MM.1S (cell line): Measurements from ENCODE around the gene SPACA9.

ENCODE experiments used
- DNase-seq: peaks from one replicate; pipeline ENCODE4 v3.0.0-alpha.2; 2015
- H2AFZ ChIP-seq: fragments of 300-600 bp; sonication (generic); 2 replicates; pipeline ENCODE4 v1.6.0; 2016; ENCODE audit warnings: antibody characterized with exemption, low read length
- H3F3A ChIP-seq: fragments of 300-600 bp; sonication (generic); 2 replicates; pipeline ENCODE4 v1.6.1; 2016; ENCODE audit warnings: mild to moderate bottlenecking, antibody characterized with exemption, low read length, moderate library complexity, mixed read lengths; ENCODE audit not compliant: insufficient read depth
- H3K27ac ChIP-seq: fragments of 300-600 bp; sonication (generic); 2 replicates; pipeline ENCODE4 v1.5.1; 2016; ENCODE audit warnings: mild to moderate bottlenecking, low read length
- H3K27me3 ChIP-seq: fragments of 300-600 bp; sonication (generic); replicated peaks from 2 replicates; pipeline ENCODE4 v1.6.0; 2016; ENCODE audit warnings: low read length; ENCODE audit not compliant: insufficient read depth
- H3K36me3 ChIP-seq: fragments of 300-600 bp; sonication (generic); replicated peaks from 2 replicates; pipeline ENCODE4 v1.6.1; 2016; ENCODE audit warnings: mild to moderate bottlenecking, low read length, mixed read lengths; ENCODE audit not compliant: insufficient read depth
- H3K4me1 ChIP-seq: fragments of 300-600 bp; sonication (generic); 2 replicates; pipeline ENCODE4 v1.6.1; 2016; ENCODE audit warnings: low read length, mixed read lengths
- H3K4me2 ChIP-seq: fragments of 300-600 bp; sonication (generic); 2 replicates; pipeline ENCODE4 v1.6.0; 2016; ENCODE audit warnings: low read depth, low read length
- H3K4me3 ChIP-seq: fragments of 300-600 bp; sonication (generic); 2 replicates; pipeline ENCODE4 v1.5.1; 2016; ENCODE audit warnings: low read length, mixed read lengths
- H3K79me2 ChIP-seq: fragments of 300-600 bp; sonication (generic); 2 replicates; pipeline ENCODE4 v1.6.1; 2016; ENCODE audit warnings: mixed run types, low read length, mixed read lengths
- H3K9ac ChIP-seq: fragments of 300-600 bp; sonication (generic); 2 replicates; pipeline ENCODE4 v1.6.1; 2016; ENCODE audit warnings: low read length, mixed read lengths
- H3K9me2 ChIP-seq: fragments of 300-600 bp; sonication (generic); replicated peaks from 2 replicates; pipeline ENCODE4 v1.6.1; 2016; ENCODE audit warnings: mild to moderate bottlenecking, low read length, mixed read lengths; ENCODE audit not compliant: insufficient read depth
- H3K9me3 ChIP-seq: fragments of 300-600 bp; sonication (generic); replicated peaks from 2 replicates; pipeline ENCODE4 v1.6.1; 2016; ENCODE audit warnings: mild to moderate bottlenecking, low read length, mixed read lengths; ENCODE audit not compliant: insufficient read depth
- H4K20me1 ChIP-seq: fragments of 300-600 bp; sonication (generic); 2 replicates; pipeline ENCODE4 v1.6.1; 2016; ENCODE audit warnings: mild to moderate bottlenecking, low read length, moderate library complexity, mixed read lengths; ENCODE audit not compliant: insufficient read depth
- EZH2 ChIP-seq: fragments of 300-600 bp; sonication (generic); optimal IDR thresholded peaks from 2 replicates; pipeline ENCODE3; 2017; ENCODE audit warnings: low read depth, mild to moderate bottlenecking, antibody characterized with exemption, low read length, mixed read lengths
- EZH2phosphoT487 ChIP-seq: fragments of 300-600 bp; sonication (generic); IDR thresholded peaks from 2 replicates; pipeline ENCODE4 v1.6.1; 2018; ENCODE audit warnings: antibody characterized with exemption, low read length
- TF ChIP-seq, protein P1 (sequence below): fragments of 300-600 bp; sonication (generic); IDR thresholded peaks from 2 replicates; pipeline ENCODE4 v1.5.1; 2016; ENCODE audit warnings: antibody characterized with exemption, low read length, mixed read lengths

The SPACA9 gene

DNA sequence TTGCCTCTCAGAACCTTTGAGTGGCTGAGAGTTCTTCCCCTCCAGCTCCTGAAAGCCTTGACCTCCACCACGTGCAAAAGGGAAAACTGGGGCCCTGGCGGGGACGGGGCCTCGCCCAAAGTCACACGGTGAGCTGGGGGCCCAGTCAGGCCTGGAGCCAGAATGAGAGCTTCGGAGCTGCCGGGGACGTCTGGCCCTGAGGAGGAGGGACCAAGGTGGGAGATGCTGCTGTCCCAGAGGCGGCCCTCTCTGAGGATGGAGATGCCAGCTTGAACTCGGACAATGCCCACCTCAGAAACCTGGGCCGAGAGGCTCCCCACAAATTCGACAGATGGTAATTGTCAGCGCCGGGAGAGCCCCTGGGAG is 1.3 kb upstream of the SPACA9 start:
- TF ChIP-seq EZH2: no peak
- TF ChIP-seq, protein P1, sequence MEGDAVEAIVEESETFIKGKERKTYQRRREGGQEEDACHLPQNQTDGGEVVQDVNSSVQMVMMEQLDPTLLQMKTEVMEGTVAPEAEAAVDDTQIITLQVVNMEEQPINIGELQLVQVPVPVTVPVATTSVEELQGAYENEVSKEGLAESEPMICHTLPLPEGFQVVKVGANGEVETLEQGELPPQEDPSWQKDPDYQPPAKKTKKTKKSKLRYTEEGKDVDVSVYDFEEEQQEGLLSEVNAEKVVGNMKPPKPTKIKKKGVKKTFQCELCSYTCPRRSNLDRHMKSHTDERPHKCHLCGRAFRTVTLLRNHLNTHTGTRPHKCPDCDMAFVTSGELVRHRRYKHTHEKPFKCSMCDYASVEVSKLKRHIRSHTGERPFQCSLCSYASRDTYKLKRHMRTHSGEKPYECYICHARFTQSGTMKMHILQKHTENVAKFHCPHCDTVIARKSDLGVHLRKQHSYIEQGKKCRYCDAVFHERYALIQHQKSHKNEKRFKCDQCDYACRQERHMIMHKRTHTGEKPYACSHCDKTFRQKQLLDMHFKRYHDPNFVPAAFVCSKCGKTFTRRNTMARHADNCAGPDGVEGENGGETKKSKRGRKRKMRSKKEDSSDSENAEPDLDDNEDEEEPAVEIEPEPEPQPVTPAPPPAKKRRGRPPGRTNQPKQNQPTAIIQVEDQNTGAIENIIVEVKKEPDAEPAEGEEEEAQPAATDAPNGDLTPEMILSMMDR: no peak
- TF ChIP-seq EZH2phosphoT487: no peak
- H3K4me2 ChIP-seq: peak overlapping the region; percentile 97; the same call in 1 of the 2 replicates
- no peak overlapping the region for H3K27ac ChIP-seq
- peak overlapping the region; percentile 100 for H2AFZ ChIP-seq
- 0 out of 2 replicates have a peak, but pooled peaks cover 6% of the 10 kb centered on the region for H3K4me1 ChIP-seq
- H3F3A ChIP-seq: no peaks in the 10 kb centered on the region
- H3K36me3 ChIP-seq: no peaks in the 10 kb centered on the region
- no peaks in the 10 kb centered on the region for H4K20me1 ChIP-seq
- peaks cover 51% of the 10 kb centered on the region for H3K27me3 ChIP-seq
- peak overlapping the region; percentile 99 for H3K4me3 ChIP-seq
- no peaks in the 10 kb centered on the region for H3K9me2 ChIP-seq
- H3K9me3 ChIP-seq: no peaks in the 10 kb centered on the region
- no peaks in the 10 kb centered on the region for H3K79me2 ChIP-seq
- no peak overlapping the region; the same call in 1 of the 2 replicates for H3K9ac ChIP-seq
- no peak for DNase-seq

DNA sequence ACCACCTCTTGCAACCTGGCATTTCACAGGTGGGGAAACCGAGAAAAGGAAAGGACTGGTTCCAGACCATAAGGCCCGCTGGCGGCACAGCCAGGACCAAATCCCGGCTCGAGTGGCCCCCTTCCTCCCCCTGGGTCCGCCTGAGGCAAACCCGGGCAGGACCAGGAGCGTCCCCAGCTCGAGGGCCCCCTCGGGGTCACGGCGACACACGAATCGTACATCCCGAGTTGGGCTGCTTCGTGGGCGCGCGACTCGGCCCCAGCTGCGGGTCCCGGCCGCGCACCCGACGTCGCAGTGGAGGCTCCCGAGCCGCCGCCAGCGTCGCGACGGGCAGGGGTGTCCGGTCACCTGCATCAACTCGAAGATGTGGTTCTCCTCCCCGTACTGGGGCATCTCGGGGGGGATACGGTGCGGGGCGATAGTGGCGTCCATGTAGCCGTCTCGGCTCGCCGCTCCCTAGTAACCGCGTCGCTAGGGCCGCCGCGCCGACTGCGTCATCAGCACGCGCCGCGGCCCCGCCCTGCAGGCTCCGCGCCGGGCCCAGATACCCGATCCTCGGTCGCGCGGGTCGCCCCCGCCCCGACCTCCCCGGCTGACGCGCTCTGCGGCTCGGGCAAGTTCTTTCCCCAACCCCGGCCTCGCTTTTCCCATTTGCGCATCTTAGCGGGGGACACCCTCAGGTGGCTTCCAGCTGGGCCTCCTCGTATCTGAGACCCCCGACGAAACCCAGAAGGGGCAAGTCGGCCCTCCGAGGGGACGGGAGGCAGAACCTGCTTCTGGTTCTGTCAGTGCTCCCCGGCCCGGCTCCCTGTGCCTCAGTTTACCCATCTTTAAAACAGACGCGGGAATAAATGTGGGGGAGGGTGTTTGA is 639 bp upstream of the SPACA9 start, which contains the start of gene AK8:
Gene AK8 (minus strand): TSS at position 461 of the 871 bp plus-strand sequence. CDS start 29 bp downstream, at position 432.
- Histone ChIP-seq H3K27ac (no peak within 1 kb of the TSS), H3K9me3 (no peaks in the 10 kb centered on the region), H2AFZ (peak within 1 kb of the TSS; percentile 100), H3K4me3 (peak within 1 kb of the TSS; percentile 99), H3K36me3 (no peaks in the 10 kb centered on the region), H3K79me2 (no peaks in the 10 kb centered on the region), H3K9ac (peak within 1 kb of the TSS; percentile 88), H3F3A (no peaks in the 10 kb centered on the region), H3K9me2 (no peaks in the 10 kb centered on the region), H3K27me3 (peaks cover 47% of the 10 kb centered on the region), H3K4me1 (0 out of 2 replicates have a peak, but pooled peaks cover 5% of the 10 kb centered on the region), H4K20me1 (no peaks in the 10 kb centered on the region), H3K4me2 (peak within 1 kb of the TSS; percentile 97)
- peak; percentile 68 for DNase-seq
- TF ChIP-seq, protein P1: no peak
- TF ChIP-seq EZH2 (no peak), EZH2phosphoT487 (no peak)

DNA sequence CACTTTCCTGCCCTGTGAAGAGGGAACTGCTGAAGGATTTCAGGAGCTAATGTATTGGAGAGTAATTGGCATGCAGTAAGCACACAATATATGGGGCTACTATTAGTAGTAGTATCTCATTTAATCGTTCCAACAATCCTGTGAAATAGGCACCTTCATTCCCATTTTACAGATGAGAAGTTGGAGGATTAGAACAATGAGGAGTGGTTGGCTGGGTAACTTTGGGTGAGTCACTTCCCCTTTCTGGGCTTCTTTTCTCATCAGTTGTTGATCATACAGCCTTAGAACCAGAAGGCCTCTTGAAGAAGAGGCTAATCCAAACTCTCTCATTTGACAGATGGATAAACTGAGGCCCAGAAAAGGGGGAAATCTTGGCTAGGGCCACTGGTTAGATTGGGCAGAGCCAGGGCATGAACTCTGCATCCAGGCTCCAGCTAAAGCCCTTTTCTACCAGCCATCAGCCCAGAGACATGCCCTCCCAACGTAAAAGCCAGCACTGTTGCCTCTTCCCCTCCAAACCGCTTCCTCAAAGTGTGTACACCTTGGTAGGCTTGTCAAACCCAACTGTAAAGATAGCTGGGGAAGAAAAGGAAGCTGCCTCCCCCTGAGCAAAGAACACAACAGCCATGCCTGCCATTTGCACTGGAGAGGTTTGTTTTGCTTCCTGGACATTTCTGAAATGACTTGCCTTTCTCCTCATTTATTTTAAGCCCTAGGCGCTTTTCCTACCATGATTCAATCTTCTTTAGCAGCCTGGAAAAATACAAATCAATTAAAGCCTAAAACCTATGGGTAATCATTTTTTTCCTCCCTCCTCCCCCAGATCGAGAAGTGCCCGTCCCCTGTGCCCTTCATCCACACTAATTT is 992 bp downstream of the SPACA9 start:
- H3K9me2 ChIP-seq: no peaks in the 10 kb centered on the region
- DNase-seq: no peak
- H3K4me3 ChIP-seq: no peak overlapping the region
- H2AFZ ChIP-seq: no peak overlapping the region
- no peaks in the 10 kb centered on the region for H3K36me3 ChIP-seq
- no peaks in the 10 kb centered on the region for H3K79me2 ChIP-seq
- H3K9me3 ChIP-seq: no peaks in the 10 kb centered on the region
- H3K27me3 ChIP-seq: peaks cover 31% of the 10 kb centered on the region
- TF ChIP-seq, protein P1: no peak
- no peak for TF ChIP-seq EZH2phosphoT487
- no peak overlapping the region for H3K4me2 ChIP-seq
- H3F3A ChIP-seq: no peaks in the 10 kb centered on the region
- H3K4me1 ChIP-seq: no peaks in the 10 kb centered on the region
- H4K20me1 ChIP-seq: no peaks in the 10 kb centered on the region
- H3K27ac ChIP-seq: no peak overlapping the region
- H3K9ac ChIP-seq: no peak overlapping the region
